Glutamatergic neuron (in vitro differentiated cells): ENCODE measurements around the gene CHDH. TPM values are rescaled to one million over a fixed set of nuclear protein-coding genes. Genes with fewer than 3 reads are reported as not detected.

Source experiments
- DNase-seq: peaks from one replicate; pipeline ENCODE4 v3.0.0; 2022
- H3K27ac Mint-ChIP-seq: one replicate; pipeline ENCODE4 v1.8.0; 2020; ENCODE audit warnings: mild to moderate bottlenecking, mixed read lengths, inconsistent platforms; ENCODE audit not compliant: unreplicated experiment
- H3K27me3 Mint-ChIP-seq: one replicate; pipeline ENCODE4 v1.8.0; 2020; ENCODE audit warnings: mild to moderate bottlenecking, moderate library complexity, mixed read lengths, inconsistent platforms; ENCODE audit not compliant: unreplicated experiment
- H3K36me3 Mint-ChIP-seq: one replicate; pipeline ENCODE4 v1.8.0; 2020; ENCODE audit warnings: mild to moderate bottlenecking, mixed read lengths, inconsistent platforms; ENCODE audit not compliant: unreplicated experiment
- H3K4me1 Mint-ChIP-seq: one replicate; pipeline ENCODE4 v1.8.0; 2020; ENCODE audit warnings: mild to moderate bottlenecking, low read depth, mixed read lengths, inconsistent platforms; ENCODE audit not compliant: unreplicated experiment
- H3K4me3 Mint-ChIP-seq: one replicate; pipeline ENCODE4 v1.8.0; 2020; ENCODE audit warnings: mild to moderate bottlenecking, mixed read lengths, inconsistent platforms; ENCODE audit not compliant: unreplicated experiment
- H3K9me3 Mint-ChIP-seq: one replicate; pipeline ENCODE4 v1.8.0; 2020; ENCODE audit warnings: mild to moderate bottlenecking, moderate library complexity, mixed read lengths, inconsistent platforms; ENCODE audit not compliant: unreplicated experiment
- total RNA-seq: library from RNA; stranded (reverse); fragmentation: NEBNext Ultra II Directional; extraction: Animal tissue kit (Norgen Biotek cat#: 25700); gene quantifications from one replicate; pipeline ENCODE4 v1.2.1, GENCODE V29; 2021; ENCODE audit not compliant: unreplicated experiment
- TF ChIP-seq, protein P1 (sequence below): fragments of 200-600 bp; sonication (generic); IDR thresholded peaks from one replicate; pipeline ENCODE4 v1.5.0; 2021; ENCODE audit not compliant: partially characterized antibody, unreplicated experiment

The CHDH gene
- total RNA-seq, 1 donor from 2014 or later, result 0.61 TPM

DNA sequence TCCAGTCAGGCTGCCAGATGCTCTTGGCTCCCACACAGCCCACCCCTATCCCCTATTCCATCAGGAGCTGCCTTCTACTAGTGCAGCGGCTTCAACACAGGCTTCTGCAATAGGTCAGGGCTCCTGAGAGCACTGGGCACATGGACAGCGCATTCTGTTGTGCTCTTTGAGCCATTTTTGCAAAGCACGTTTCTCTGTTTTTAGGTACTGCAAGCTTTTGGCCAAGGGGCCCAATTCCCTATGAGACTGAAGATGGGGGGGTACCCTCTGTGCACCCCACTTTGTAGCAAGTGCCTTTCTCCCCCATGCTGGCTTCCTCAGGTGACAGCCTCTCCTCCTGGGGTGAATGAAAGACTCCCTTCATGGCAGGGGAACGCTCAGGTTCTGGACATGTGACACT lies 31.2 kb downstream of the CHDH start:
- H3K27me3 Mint-ChIP-seq, result no peaks in the 10 kb centered on the region
- DNase-seq, result no peak
- H3K36me3 Mint-ChIP-seq, result no peaks in the 10 kb centered on the region
- H3K27ac Mint-ChIP-seq, result no peak overlapping the region
- TF ChIP-seq, protein P1, sequence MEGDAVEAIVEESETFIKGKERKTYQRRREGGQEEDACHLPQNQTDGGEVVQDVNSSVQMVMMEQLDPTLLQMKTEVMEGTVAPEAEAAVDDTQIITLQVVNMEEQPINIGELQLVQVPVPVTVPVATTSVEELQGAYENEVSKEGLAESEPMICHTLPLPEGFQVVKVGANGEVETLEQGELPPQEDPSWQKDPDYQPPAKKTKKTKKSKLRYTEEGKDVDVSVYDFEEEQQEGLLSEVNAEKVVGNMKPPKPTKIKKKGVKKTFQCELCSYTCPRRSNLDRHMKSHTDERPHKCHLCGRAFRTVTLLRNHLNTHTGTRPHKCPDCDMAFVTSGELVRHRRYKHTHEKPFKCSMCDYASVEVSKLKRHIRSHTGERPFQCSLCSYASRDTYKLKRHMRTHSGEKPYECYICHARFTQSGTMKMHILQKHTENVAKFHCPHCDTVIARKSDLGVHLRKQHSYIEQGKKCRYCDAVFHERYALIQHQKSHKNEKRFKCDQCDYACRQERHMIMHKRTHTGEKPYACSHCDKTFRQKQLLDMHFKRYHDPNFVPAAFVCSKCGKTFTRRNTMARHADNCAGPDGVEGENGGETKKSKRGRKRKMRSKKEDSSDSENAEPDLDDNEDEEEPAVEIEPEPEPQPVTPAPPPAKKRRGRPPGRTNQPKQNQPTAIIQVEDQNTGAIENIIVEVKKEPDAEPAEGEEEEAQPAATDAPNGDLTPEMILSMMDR, result no peak
- H3K9me3 Mint-ChIP-seq, result peaks cover 2% of the 10 kb centered on the region
- H3K4me1 Mint-ChIP-seq, result peaks cover 3% of the 10 kb centered on the region
- no peak overlapping the region for H3K4me3 Mint-ChIP-seq

DNA sequence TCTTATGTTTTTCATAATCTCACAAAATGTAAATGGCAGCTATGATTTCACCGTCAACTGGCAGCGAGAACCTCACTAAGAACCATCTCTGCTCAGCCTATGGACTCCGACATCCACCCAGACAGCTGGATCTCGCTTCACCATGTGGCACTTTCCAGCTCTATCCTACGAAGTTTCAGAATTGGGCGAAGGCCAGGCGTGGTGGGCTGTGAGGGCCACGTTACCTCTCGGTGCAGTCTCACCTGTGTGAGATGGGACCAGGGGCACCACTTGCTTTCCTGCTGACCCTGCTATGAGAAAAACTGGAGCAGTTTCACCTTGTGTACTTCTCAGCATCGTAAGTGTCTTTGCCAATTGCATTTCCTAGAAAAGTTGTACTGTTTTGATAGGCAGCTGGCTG lies 32.3 kb downstream of the CHDH start:
- Mint-ChIP-seq H3K27ac (no peak overlapping the region), H3K4me1 (peaks cover 3% of the 10 kb centered on the region), H3K9me3 (peaks cover 2% of the 10 kb centered on the region), H3K36me3 (no peaks in the 10 kb centered on the region), H3K27me3 (no peaks in the 10 kb centered on the region), H3K4me3 (no peak overlapping the region)
- DNase-seq, result peak; percentile 3
- TF ChIP-seq, protein P1, result no peak

DNA sequence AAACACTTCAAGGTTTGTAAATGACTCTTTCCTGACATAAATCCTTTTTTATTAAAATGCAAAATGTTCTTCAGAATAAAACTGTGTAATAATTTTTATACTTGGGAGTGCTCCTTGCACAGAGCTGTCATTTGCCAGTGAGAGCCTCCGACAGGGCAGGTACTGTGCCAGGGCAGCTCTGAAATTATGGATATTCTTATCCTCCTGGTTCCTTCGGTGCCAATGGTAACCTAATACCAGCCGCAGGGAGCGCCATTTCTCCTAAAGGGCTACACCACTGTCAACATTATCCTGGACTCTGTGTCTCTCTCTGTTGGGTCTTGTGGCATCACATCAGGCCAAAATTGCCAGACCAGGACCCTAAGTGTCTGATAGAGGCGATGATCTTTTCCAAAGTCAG lies 33.0 kb downstream of the CHDH start:
- Mint-ChIP-seq H3K9me3 (no peaks in the 10 kb centered on the region), H3K36me3 (no peaks in the 10 kb centered on the region), H3K4me1 (peaks cover 3% of the 10 kb centered on the region), H3K27ac (no peak overlapping the region), H3K27me3 (peaks cover 3% of the 10 kb centered on the region), H3K4me3 (no peak overlapping the region)
- TF ChIP-seq, protein P1, result no peak
- DNase-seq, result no peak

DNA sequence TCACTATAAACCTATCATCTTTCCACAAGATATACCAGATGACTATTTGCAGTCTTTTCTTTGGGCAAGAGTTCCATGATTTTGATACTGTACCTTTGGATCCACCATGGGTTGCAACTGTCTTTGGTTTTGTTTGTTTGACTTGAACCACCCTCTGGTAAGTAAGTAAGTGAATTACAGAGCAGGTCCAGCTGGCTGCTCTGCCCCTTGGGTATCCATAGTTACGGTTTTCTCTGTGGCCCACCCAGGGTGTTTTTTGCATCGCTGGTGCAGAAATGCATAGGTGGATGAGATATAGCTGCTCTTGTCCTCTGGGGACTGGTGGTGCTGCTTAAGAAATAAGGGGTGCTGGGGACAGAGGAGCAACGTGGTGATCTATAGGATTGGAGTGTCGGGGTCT lies 33.8 kb downstream of the CHDH start:
- Mint-ChIP-seq H3K27me3 (peaks cover 3% of the 10 kb centered on the region), H3K9me3 (no peaks in the 10 kb centered on the region), H3K36me3 (no peaks in the 10 kb centered on the region), H3K27ac (no peak overlapping the region), H3K4me3 (no peak overlapping the region), H3K4me1 (peaks cover 3% of the 10 kb centered on the region)
- DNase-seq, result peak; percentile 6
- TF ChIP-seq, protein P1, result peak; percentile 46

DNA sequence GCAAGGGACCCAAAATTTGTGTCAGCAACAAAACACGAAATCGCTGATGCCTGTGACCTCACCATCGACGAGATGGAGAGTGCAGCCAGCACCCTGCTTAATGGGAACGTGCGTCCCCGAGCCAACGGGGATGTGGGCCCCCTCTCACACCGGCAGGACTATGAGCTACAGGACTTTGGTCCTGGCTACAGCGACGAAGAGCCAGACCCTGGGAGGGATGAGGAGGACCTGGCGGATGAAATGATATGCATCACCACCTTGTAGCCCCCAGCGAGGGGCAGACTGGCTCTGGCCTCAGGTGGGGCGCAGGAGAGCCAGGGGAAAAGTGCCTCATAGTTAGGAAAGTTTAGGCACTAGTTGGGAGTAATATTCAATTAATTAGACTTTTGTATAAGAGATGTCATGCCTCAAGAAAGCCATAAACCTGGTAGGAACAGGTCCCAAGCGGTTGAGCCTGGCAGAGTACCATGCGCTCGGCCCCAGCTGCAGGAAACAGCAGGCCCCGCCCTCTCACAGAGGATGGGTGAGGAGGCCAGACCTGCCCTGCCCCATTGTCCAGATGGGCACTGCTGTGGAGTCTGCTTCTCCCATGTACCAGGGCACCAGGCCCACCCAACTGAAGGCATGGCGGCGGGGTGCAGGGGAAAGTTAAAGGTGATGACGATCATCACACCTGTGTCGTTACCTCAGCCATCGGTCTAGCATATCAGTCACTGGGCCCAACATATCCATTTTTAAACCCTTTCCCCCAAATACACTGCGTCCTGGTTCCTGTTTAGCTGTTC lies 34.9 kb downstream of the CHDH start:
- DNase-seq, result peak; percentile 6
- Mint-ChIP-seq H3K27me3 (peaks cover 3% of the 10 kb centered on the region), H3K36me3 (no peaks in the 10 kb centered on the region), H3K27ac (no peak overlapping the region), H3K9me3 (no peaks in the 10 kb centered on the region), H3K4me1 (peaks cover 3% of the 10 kb centered on the region), H3K4me3 (no peak overlapping the region)
- TF ChIP-seq, protein P1, result no peak
